ENCODE results near the gene TIMP3. TPM values are rescaled to one million over a fixed set of nuclear protein-coding genes. Genes with fewer than 3 reads are reported as not detected.

The TIMP3 gene
- total RNA-seq, 1 experiment from 2014 or later, result 14.1 TPM

DNA sequence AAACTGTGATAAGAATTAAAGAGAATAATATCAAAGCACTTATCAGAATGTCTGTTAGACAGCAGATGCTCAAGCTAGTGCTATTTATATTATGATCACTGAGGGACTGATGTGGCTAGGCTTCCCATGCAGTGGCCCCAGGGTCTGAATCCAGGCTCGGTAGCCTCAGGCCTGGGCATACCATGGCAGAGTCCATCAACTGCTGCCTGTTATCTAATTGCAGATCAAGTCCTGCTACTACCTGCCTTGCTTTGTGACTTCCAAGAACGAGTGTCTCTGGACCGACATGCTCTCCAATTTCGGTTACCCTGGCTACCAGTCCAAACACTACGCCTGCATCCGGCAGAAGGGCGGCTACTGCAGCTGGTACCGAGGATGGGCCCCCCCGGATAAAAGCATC lies 57.5 kb downstream of the TIMP3 start:
- Histone ChIP-seq H3K36me3 (ENCODE audit: insufficient read depth, low read length, poor library complexity, severe bottlenecking) (no peaks in the 10 kb centered on the region), H3K4me3 (ENCODE audit: low read depth, low read length, poor library complexity, severe bottlenecking) (no peak overlapping the region), H3K9me3 (ENCODE audit: low read depth, low read length, poor library complexity, severe bottlenecking) (no peaks in the 10 kb centered on the region), H3K27me3 (replicated peaks; ENCODE audit: insufficient read depth, low read depth, low read length, poor library complexity) (peaks cover 5% of the 10 kb centered on the region), H3K27ac (ENCODE audit: low read depth, low read length, poor library complexity, severe bottlenecking) (no peak overlapping the region), H3K4me1 (ENCODE audit: insufficient read depth, low read length, poor library complexity, severe bottlenecking) (no peaks in the 10 kb centered on the region)
- CTCF ChIA-PET, result no interaction called here
- POLR2A ChIA-PET (ENCODE audit: low non-redundant PET), result no interaction called here
- no peak for TF ChIP-seq CTCF (conservative IDR thresholded peaks at IDR 0.05; ENCODE audit: low read depth, low read length)
- TF ChIP-seq EZH2 (IDR thresholded peaks at IDR 0.05; ENCODE audit: borderline replicate concordance, low read depth, low read length, poor library complexity, severe bottlenecking), result no peak
- intact Hi-C loops (cut with micrococcal nuclease; ENCODE audit: unreplicated experiment), result no loop called here
- DNase-seq (ENCODE audit: low spot score), result no peak
- BruUV-seq (replicated peaks), result no TSS peak

- no peak for TF ChIP-seq CTCF (conservative IDR thresholded peaks at IDR 0.05; ENCODE audit: low read depth, low read length)
- TF ChIP-seq EZH2 (IDR thresholded peaks at IDR 0.05; ENCODE audit: borderline replicate concordance, low read depth, low read length, poor library complexity, severe bottlenecking), result no peak
- no peaks in the 10 kb centered on the region for H3K4me1 ChIP-seq (ENCODE audit: insufficient read depth, low read length, poor library complexity, severe bottlenecking)
- POLR2A ChIA-PET (ENCODE audit: low non-redundant PET), result no interaction called here
- CTCF ChIA-PET, result no interaction called here
- H3K4me3 ChIP-seq (ENCODE audit: low read depth, low read length, poor library complexity, severe bottlenecking), result no peak overlapping the region
- H3K36me3 ChIP-seq (ENCODE audit: insufficient read depth, low read length, poor library complexity, severe bottlenecking), result no peaks in the 10 kb centered on the region
- H3K27me3 ChIP-seq (replicated peaks; ENCODE audit: insufficient read depth, low read depth, low read length, poor library complexity), result peaks cover 2% of the 10 kb centered on the region
- intact Hi-C loops (cut with micrococcal nuclease; ENCODE audit: unreplicated experiment), result no loop called here
- BruUV-seq (replicated peaks), result no TSS peak
- H3K27ac ChIP-seq (ENCODE audit: low read depth, low read length, poor library complexity, severe bottlenecking), result no peak overlapping the region
- no peaks in the 10 kb centered on the region for H3K9me3 ChIP-seq (ENCODE audit: low read depth, low read length, poor library complexity, severe bottlenecking)
- no peak for DNase-seq (ENCODE audit: low spot score)
These were observed 58.2 kb downstream of the TIMP3 start for GRCh38 chr22:32859743-32860142.

- no peaks in the 10 kb centered on the region for H3K4me1 ChIP-seq (ENCODE audit: insufficient read depth, low read length, poor library complexity, severe bottlenecking)
- POLR2A ChIA-PET (ENCODE audit: low non-redundant PET), result no interaction called here
- CTCF ChIA-PET, result no interaction called here
- TF ChIP-seq CTCF (conservative IDR thresholded peaks at IDR 0.05; ENCODE audit: low read depth, low read length), result no peak
- TF ChIP-seq EZH2 (IDR thresholded peaks at IDR 0.05; ENCODE audit: borderline replicate concordance, low read depth, low read length, poor library complexity, severe bottlenecking), result no peak
- H3K27me3 ChIP-seq (replicated peaks; ENCODE audit: insufficient read depth, low read depth, low read length, poor library complexity), result no peaks in the 10 kb centered on the region
- H3K4me3 ChIP-seq (ENCODE audit: low read depth, low read length, poor library complexity, severe bottlenecking), result no peak overlapping the region
- intact Hi-C loops (cut with micrococcal nuclease; ENCODE audit: unreplicated experiment), result no loop called here
- H3K27ac ChIP-seq (ENCODE audit: low read depth, low read length, poor library complexity, severe bottlenecking), result no peak overlapping the region
- no peak for DNase-seq (ENCODE audit: low spot score)
- no peaks in the 10 kb centered on the region for H3K36me3 ChIP-seq (ENCODE audit: insufficient read depth, low read length, poor library complexity, severe bottlenecking)
- no TSS peak for BruUV-seq (replicated peaks)
- H3K9me3 ChIP-seq (ENCODE audit: low read depth, low read length, poor library complexity, severe bottlenecking), result no peaks in the 10 kb centered on the region
These were observed 59.8 kb downstream of the TIMP3 start for GRCh38 chr22:32861330-32861729.

Data from A673 (cell line).